ENCODE results near the gene CD27.

DNA sequence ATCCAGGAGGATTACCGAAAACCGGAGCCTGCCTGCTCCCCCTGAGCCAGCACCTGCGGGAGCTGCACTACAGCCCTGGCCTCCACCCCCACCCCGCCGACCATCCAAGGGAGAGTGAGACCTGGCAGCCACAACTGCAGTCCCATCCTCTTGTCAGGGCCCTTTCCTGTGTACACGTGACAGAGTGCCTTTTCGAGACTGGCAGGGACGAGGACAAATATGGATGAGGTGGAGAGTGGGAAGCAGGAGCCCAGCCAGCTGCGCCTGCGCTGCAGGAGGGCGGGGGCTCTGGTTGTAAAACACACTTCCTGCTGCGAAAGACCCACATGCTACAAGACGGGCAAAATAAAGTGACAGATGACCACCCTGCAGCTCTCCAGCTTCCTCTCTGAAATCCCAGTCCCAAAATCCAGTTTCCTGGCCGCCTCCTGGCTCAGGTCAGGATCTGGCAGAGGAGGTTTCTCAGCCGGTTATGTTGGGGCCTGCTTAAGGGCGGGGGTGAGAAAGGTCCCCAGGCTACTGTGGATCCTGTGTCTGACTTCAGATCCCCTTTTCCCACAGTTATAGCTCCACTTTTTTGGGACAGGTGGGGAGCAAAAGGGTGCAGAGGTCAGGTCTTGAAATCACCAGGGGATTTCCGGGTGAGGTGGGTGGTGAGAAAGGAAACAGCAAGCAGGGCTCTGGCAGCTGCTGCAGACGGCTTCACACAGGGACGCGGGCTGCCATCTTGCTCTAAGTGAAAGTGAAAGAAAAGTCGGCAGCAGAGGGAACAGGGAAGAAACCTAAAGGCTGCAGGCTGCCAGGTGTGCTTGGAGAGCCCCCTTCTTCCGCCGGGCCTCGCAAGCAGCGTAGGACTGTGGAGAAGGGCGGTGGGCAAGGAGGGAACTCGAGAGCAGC lies 6.8 kb downstream of the CD27 start, which contains the start of gene TAPBPL:
- TF ChIP-seq CTCF (IDR thresholded peaks at IDR 0.05) (no peak), POLR2A (IDR thresholded peaks at IDR 0.05) (no peak)

All from lower leg skin (tissue), 3 donors.